GM21447 (cell line): Measurements from ENCODE around the gene TGM2.

ENCODE experiments used
- ATAC-seq: cut with Tn5 transposase; IDR thresholded peaks from one replicate; pipeline ENCODE4 v1.9.1; 2021; ENCODE audit not compliant: unreplicated experiment

TGM2 gene

GRCh38 chr20:38199501-38200390 lies 34.7 kb upstream of the TGM2 start:
- no peak for ATAC-seq

GRCh38 chr20:38198238-38198861 lies 33.3 kb upstream of the TGM2 start:
- ATAC-seq, result no peak

GRCh38 chr20:38197619-38198018 lies 32.5 kb upstream of the TGM2 start:
- no peak for ATAC-seq

GRCh38 chr20:38197217-38197616 lies 32.1 kb upstream of the TGM2 start:
- ATAC-seq, result no peak

- no peak for ATAC-seq
Measured at GRCh38 chr20:38196592-38196991, 31.5 kb upstream of the TGM2 start.

- ATAC-seq, result no peak
Measured at GRCh38 chr20:38196076-38196475, 31.0 kb upstream of the TGM2 start.

GRCh38 chr20:38195521-38195920 lies 30.5 kb upstream of the TGM2 start:
- ATAC-seq, result no peak

GRCh38 chr20:38194971-38195504 lies 30.0 kb upstream of the TGM2 start:
- no peak for ATAC-seq

GRCh38 chr20:38193586-38194105 lies 28.6 kb upstream of the TGM2 start:
- ATAC-seq, result no peak

- no peak for ATAC-seq
Measured at GRCh38 chr20:38192323-38192885, 27.3 kb upstream of the TGM2 start.

GRCh38 chr20:38191654-38192053 lies 26.6 kb upstream of the TGM2 start:
- ATAC-seq, result no peak

- no peak for ATAC-seq
Measured at GRCh38 chr20:38190936-38191371, 25.9 kb upstream of the TGM2 start.

GRCh38 chr20:38190166-38190565 lies 25.1 kb upstream of the TGM2 start:
- ATAC-seq, result no peak

GRCh38 chr20:38187517-38187916 lies 22.4 kb upstream of the TGM2 start:
- ATAC-seq, result no peak

GRCh38 chr20:38186788-38187221 lies 21.7 kb upstream of the TGM2 start:
- ATAC-seq, result no peak

- no peak for ATAC-seq
Measured at GRCh38 chr20:38184101-38184500, 19.0 kb upstream of the TGM2 start.

GRCh38 chr20:38181971-38182370 lies 16.9 kb upstream of the TGM2 start:
- no peak for ATAC-seq

- peak; percentile 92 for ATAC-seq
Measured at GRCh38 chr20:38181207-38181801, 16.2 kb upstream of the TGM2 start.

- no peak for ATAC-seq
Measured at GRCh38 chr20:38180781-38181180, 15.7 kb upstream of the TGM2 start.

- ATAC-seq, result no peak
Measured at GRCh38 chr20:38179846-38180245, 14.8 kb upstream of the TGM2 start.

GRCh38 chr20:38178581-38178980 lies 13.5 kb upstream of the TGM2 start:
- no peak for ATAC-seq
